Esophagus muscularis mucosa (tissue), 4 donors: Measurements from ENCODE around the gene PRKCE. TPM values are rescaled to one million over a fixed set of nuclear protein-coding genes. Genes with fewer than 3 reads are reported as not detected.
"Not testable (repeated sequence)": the region's sequence is repeated elsewhere in the genome, so short reads cannot be mapped to it uniquely, and the experiment has no call there.

Source experiments
- DNase-seq: peaks from one replicate; pipeline ENCODE4 v3.0.0-alpha.2; 2017; ENCODE audit errors: extremely low spot score
- H3K27ac ChIP-seq, 4 donors: fragments of 200-600 bp; sonication (generic); replicated peaks in 1 of 4; 1 replicate in 3 of 4; 2 replicates in 1 of 4; pipeline ENCODE4 v1.5.1; 2016 to 2019; ENCODE audit warnings: mild to moderate bottlenecking in 1 of 4
- H3K27me3 ChIP-seq, 4 donors: fragments of 200-600 bp; sonication (generic); one replicate each; pipeline versions ENCODE4 v1.5.1 to v1.6.0; 2016 to 2019
- H3K36me3 ChIP-seq, 4 donors: fragments of 200-600 bp; sonication (generic); one replicate each; pipeline ENCODE4 v1.5.1; 2016 to 2019
- H3K4me1 ChIP-seq, 4 donors: fragments of 200-600 bp; sonication (generic); one replicate each; pipeline ENCODE4 v1.5.1; 2016 to 2019
- H3K4me3 ChIP-seq, 4 donors: fragments of 200-600 bp; sonication (generic); 1 replicate in 2 of 4; 2 replicates in 2 of 4; pipeline ENCODE4 v1.5.1; 2016 to 2019; ENCODE audit warnings: mild to moderate bottlenecking in 4 of 4, moderate library complexity in 1 of 4
- H3K9me3 ChIP-seq, 4 donors: fragments of 200-600 bp; sonication (generic); 1 replicate in 3 of 4; 2 replicates in 1 of 4; pipeline ENCODE4 v1.5.1; 2016 to 2019
- EP300 ChIP-seq: sonication (generic); formaldehyde crosslinking; IDR thresholded peaks from one replicate; pipeline ENCODE4 v1.6.1; 2017; ENCODE audit warnings: antibody characterized with exemption
- POLR2A ChIP-seq: fragments of 450-650 bp; IDR thresholded peaks from one replicate; pipeline ENCODE4 v1.6.1; 2017; ENCODE audit warnings: antibody characterized with exemption, moderate library complexity, mild to moderate bottlenecking, low read depth
- POLR2AphosphoS5 ChIP-seq, 2 donors: sonication (generic); formaldehyde crosslinking; IDR thresholded peaks; one replicate each; pipeline ENCODE4 v1.6.1; 2017; ENCODE audit warnings: antibody characterized with exemption in 2 of 2
- WGBS: methylation state at CpG from one replicate; pipeline ENCODE4 v1.1.5; 2018; 5-methylcytosine and 5-hydroxymethylcytosine counted together
- intact Hi-C: fragments of 100-400 bp; cut with DNase I; formaldehyde crosslinking; loops from one replicate; pipeline ENCODE4 v1.15.1; 2023
- total RNA-seq, 4 donors: library from RNA; depleted of rRNA; stranded (reverse); fragments of >200 nt; gene quantifications; one replicate each; pipeline versions ENCODE4 v1.1.0 to v1.2.1, GENCODE V29; 2016
- TF ChIP-seq, protein P1 (sequence below), 3 experiments: fragments of 200-600 bp in 2 of 3; fragments of 450-650 bp in 1 of 3; sonication (generic) in 2 of 3; IDR thresholded peaks; one replicate each; pipeline ENCODE4 v1.5.1; 2017 to 2019; ENCODE audit warnings: antibody characterized with exemption in 3 of 3, mild to moderate bottlenecking in 2 of 3, moderate library complexity in 1 of 3

PRKCE gene
- total RNA-seq, 4 donors from 2014 or later, result 11.6 to 21.1 (median 13.0) TPM

DNA sequence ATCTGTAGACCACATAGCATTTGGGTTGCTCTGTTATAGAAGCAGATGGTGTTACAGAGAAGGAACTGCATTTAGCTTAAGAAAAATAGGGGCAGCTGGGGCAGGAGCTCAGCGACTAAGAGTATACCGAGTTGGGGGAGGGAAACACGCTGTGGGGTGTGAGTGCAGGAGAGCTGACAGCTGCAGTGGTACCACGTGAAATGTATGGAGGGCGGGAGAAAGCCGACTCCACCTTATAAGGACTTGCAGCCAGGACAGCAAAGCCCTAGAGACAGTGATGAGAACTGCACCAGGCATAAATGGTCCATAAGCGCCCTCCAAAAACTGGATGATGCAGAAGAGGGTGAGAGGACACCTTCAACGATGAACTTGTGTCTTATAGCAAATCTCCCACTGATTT lies 237.6 kb downstream of the PRKCE start:
- Histone ChIP-seq H3K9me3 (no peaks in the 10 kb centered on the region), H3K27me3 (no peaks in the 10 kb centered on the region), H3K36me3 (no peaks in the 10 kb centered on the region), H3K4me1 (peaks cover 76 to 99% (median 88%) of the 10 kb centered on the region in 4 donors), H3K4me3 (no peak overlapping the region), H3K27ac (peak overlapping the region; percentile 27 to 63 (median 53))
- DNase-seq, result no peak
- intact Hi-C loops, result no loop called here
- 54% methylated on average over 8 of the region's 8 CpGs for WGBS
- TF ChIP-seq POLR2AphosphoS5 (IDR thresholded peaks at IDR 0.05) (peak in 1 of 2 donors; percentile 49), EP300 (no peak)
- TF ChIP-seq, protein P1, sequence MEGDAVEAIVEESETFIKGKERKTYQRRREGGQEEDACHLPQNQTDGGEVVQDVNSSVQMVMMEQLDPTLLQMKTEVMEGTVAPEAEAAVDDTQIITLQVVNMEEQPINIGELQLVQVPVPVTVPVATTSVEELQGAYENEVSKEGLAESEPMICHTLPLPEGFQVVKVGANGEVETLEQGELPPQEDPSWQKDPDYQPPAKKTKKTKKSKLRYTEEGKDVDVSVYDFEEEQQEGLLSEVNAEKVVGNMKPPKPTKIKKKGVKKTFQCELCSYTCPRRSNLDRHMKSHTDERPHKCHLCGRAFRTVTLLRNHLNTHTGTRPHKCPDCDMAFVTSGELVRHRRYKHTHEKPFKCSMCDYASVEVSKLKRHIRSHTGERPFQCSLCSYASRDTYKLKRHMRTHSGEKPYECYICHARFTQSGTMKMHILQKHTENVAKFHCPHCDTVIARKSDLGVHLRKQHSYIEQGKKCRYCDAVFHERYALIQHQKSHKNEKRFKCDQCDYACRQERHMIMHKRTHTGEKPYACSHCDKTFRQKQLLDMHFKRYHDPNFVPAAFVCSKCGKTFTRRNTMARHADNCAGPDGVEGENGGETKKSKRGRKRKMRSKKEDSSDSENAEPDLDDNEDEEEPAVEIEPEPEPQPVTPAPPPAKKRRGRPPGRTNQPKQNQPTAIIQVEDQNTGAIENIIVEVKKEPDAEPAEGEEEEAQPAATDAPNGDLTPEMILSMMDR (IDR thresholded peaks at IDR 0.05), result peak in 2 of 3 experiments; percentile 32 to 48

DNA sequence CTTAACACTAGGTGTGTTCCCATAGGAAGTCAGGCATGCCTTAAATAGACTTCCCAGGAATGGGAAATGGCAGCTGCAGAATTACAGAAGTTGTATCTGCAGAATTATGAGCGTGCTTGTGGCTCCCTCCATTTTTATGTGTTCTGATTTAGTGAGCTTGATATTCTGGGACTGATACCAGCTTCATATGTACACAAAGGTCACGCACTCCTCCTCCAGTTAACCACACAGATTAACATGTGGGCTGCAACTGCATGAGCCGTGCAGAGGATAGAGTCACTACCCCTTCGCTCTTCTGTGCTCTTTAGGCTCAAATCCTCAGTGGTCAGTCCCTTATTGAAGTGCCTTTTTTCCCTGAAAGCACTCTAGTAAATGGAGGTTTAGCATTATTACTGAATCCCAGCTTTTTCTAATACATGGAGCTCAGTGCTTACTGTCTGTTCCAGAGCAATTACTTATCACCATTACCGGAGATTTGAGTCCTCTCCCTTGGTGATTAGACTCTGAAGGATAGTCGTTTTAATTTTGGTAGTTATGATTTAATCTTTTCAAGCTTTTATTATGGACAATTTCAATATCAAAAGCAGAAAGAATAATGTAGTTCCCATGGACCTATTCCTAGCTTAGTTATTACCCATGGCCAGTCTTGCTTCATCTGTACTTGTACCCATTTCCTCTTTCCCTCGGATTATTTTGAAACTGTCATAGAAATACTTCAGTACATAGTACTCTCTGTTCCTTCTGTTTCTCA lies 238.3 kb downstream of the PRKCE start:
- peak overlapping the region; percentile 27 to 63 (median 53) for H3K27ac ChIP-seq
- H3K4me1 ChIP-seq, result peaks cover 69 to 96% (median 81%) of the 10 kb centered on the region in 4 donors
- intact Hi-C loops, result no loop called here

DNA sequence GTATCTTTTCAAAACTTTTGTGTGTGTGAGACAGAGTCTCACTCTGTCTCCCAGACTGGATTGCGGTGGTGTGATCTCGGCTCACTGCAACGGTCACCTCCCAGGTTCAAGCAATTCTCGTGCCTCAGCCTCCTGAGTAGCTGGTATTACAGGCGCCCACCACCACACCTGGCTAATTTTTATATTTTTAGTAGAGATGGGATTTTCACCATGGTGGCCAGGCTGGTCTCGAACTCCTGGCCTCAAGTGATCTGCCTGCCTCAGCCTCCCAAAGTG lies 238.8 kb downstream of the PRKCE start:
- intact Hi-C loops, H3K36me3 ChIP-seq, DNase-seq, H3K4me3 ChIP-seq, H3K9me3 ChIP-seq, H3K27me3 ChIP-seq: not testable (repeated sequence)
- WGBS, result 73% methylated on average over 6 of the region's 6 CpGs
- peaks cover 65 to 95% (median 78%) of the 10 kb centered on the region in 4 donors for H3K4me1 ChIP-seq
- H3K27ac ChIP-seq, result peak overlapping the region; percentile 35 to 63 (median 48)

More for the DNA sequence above, 238.3 kb downstream of the PRKCE start:
- WGBS, result 62% methylated on average over 7 of the region's 7 CpGs
- Histone ChIP-seq H3K36me3 (no peaks in the 10 kb centered on the region), H3K9me3 (no peaks in the 10 kb centered on the region), H3K27me3 (no peaks in the 10 kb centered on the region), H3K4me3 (no peak overlapping the region)
- DNase-seq, result no peak
- TF ChIP-seq, protein P1 (IDR thresholded peaks at IDR 0.05), result no peak
- peak in 1 of 2 donors; percentile 18 for TF ChIP-seq POLR2AphosphoS5 (IDR thresholded peaks at IDR 0.05)

DNA sequence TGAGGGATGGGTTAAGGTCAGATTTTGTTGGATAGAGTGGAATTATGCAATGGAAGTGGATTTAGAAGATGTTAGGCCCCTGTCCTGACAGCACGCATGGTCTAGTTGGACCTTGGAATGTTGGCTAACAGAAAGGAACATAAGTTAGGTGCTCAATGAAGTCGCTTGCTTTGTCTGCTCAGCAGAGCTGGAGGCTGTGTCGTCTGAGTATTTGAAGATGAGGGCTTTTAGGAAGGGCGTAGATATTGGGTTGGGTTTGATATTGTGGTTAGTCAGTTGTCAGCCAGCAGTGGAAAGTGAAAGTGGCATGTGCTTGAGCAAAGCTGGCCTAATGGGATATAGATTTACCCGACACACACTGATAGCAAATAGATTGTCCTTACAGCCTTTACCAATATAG lies 239.3 kb downstream of the PRKCE start:
- no peak for DNase-seq
- H3K4me3 ChIP-seq, result no peak overlapping the region
- WGBS, result 84% methylated on average over 5 of the region's 5 CpGs
- H3K27ac ChIP-seq, result peak overlapping the region; percentile 35 to 63 (median 48)
- intact Hi-C loops, result no loop called here
- H3K36me3 ChIP-seq, result no peaks in the 10 kb centered on the region
- H3K27me3 ChIP-seq, result no peaks in the 10 kb centered on the region
- no peak for TF ChIP-seq POLR2AphosphoS5 (IDR thresholded peaks at IDR 0.05)
- TF ChIP-seq EP300, result no peak
- TF ChIP-seq, protein P1 (IDR thresholded peaks at IDR 0.05), result no peak
- no peak for TF ChIP-seq POLR2A
- peaks cover 62 to 95% (median 78%) of the 10 kb centered on the region in 4 donors for H3K4me1 ChIP-seq
- H3K9me3 ChIP-seq, result no peaks in the 10 kb centered on the region

DNA sequence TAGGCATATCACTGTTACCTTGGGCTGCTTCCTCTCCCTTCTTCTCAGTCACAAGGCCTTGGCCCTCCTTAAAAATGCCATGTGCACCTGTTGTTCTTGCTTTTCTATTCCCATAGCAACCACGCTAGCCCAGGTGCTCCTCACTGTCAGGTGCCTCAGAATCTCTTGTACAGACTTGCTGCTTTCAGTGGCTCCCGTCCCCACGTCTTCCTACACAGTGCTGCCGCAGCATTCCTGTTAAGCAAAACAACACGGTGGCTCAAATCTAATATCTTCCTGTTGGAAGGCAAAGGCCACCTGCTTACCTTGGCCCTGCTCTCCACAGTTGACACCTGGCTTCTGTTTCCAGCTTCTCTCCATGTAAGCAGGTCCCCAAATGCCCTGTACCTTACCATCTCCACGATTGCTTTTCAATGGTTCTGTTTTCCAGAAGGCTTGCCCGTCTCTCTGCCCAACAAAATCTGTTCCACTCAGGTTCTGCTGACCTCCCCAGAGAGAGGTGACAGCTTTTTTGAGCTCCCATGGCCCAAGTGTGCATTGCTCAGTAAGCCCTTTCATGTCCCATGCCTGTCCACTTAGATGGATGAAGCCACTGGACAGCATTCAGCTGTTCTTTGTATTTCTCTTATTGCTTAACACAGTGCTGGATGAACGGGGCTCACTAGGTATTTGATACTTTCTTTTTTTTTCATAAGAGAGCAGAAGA lies 240.4 kb downstream of the PRKCE start:
- DNase-seq, result no peak
- H3K4me1 ChIP-seq, result peaks cover 53 to 94% (median 78%) of the 10 kb centered on the region in 4 donors
- intact Hi-C loops, result no loop called here
- TF ChIP-seq POLR2AphosphoS5 (IDR thresholded peaks at IDR 0.05) (peak in 1 of 2 donors; percentile 53), POLR2A (no peak)
- no peaks in the 10 kb centered on the region for H3K9me3 ChIP-seq
- no peaks in the 10 kb centered on the region for H3K27me3 ChIP-seq
- peak overlapping the region in 3 of 4 donors; percentile 1 to 39 (median 28) for H3K27ac ChIP-seq
- no peaks in the 10 kb centered on the region for H3K36me3 ChIP-seq
- 62% methylated on average over 8 of the region's 8 CpGs for WGBS
- no peak overlapping the region for H3K4me3 ChIP-seq
